GM18517 (cell line): ENCODE results near the gene GON4L.
"Not testable (repeated sequence)": the region's sequence is repeated elsewhere in the genome, so short reads cannot be mapped to it uniquely, and the experiment has no call there.

Experiments
- ATAC-seq: cut with Tn5 transposase; IDR thresholded peaks from one replicate; pipeline ENCODE4 v1.9.1; 2021; ENCODE audit warnings: mild to moderate bottlenecking, moderate library complexity; ENCODE audit not compliant: unreplicated experiment

The GON4L gene

DNA sequence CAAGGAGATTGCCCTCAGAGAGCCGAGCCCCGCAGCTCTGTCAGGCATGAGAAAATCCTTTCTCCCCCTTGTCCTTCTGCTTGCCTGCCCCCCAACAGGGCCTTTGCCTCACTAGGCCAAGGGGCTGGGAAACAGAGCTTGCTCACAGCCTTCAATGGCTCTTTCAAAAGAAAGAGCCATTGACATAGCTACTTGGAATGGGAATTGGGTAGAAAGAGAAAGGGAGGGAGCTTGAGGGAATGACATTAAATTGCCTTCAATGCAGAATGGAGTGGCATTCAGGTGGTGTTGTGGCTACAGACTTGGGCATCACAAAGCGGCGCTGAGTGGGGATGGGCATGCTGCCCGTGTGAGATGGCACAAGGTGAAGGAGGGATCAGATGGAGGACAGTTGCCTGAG, 15.5 kb upstream of the GON4L start:
- no peak for ATAC-seq

DNA sequence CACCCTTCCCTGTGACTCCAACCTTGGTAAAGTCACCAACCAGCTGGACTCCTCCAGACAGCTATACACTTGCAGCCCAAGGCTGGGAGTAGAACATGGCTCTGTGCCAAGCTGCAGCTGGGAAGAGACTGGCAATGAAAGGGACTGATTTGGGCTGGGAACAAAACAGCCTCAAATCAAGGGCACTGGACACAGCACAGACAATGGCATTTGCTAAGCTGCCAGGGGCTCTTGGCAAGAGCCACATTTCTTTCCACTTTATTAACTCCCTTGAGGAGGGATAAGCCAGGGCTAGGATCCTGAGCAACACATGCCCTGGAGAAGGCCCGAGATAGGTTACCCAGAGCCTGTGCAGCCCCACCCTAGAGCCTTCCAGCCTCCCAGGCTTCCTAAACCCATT, 14.4 kb upstream of the GON4L start:
- ATAC-seq: no peak

DNA sequence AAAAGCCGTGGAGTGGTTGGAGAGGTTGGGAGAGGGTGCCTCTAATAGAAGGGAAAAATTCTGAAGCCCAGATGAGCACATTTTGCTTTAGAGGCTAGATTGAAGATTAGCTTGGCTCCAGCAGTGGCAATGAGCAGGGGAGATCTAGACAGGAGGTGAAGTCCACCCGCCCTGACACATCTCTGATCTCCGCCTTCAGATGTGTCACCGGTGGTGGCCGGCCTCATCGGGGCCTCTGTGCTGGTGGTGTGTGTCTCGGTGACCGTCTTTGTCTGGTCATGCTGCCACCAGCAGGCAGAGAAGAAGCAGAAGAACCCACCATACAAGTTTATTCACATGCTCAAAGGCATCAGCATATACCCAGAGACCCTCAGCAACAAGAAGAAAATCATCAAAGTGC, 10.8 kb upstream of the GON4L start:
- no peak for ATAC-seq

DNA sequence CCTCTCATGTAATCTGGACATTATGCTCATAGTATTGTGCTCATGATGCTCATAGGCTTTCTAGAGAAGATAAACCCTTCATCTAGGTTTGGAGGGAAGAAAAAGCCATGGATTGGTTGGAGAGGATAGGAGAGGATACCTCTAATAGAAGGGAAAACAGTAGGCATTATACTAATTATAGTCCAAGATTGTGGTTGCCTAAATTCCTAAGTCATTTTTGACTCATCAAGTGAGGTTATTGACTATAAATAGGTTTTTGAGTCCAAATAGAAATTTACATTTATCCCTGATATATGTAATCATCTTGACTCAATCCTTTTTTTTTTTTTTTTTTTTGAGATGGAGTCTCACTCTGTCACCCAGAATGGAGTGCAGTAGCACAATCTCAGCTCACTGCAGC, 7.4 kb upstream of the GON4L start:
- no peak for ATAC-seq

DNA sequence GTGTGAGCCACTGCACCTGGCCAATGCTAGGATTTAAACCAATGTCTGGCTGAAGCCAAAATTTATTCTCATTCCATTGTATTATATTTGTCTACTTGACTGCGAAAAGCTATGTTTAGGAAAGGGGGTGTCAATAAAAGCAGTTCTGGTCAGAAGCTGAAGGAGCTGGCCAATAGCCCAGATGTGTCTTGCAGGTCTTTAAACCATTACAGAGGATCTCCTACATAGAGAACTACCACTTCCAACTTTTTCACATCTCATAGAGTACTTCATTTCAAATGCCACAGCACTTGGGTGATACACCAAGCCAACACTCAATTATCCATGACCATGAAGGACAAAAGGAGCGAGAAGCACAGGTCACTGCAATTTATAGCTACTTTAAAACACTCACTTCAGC, 4.9 kb upstream of the GON4L start:
- ATAC-seq: no peak

DNA sequence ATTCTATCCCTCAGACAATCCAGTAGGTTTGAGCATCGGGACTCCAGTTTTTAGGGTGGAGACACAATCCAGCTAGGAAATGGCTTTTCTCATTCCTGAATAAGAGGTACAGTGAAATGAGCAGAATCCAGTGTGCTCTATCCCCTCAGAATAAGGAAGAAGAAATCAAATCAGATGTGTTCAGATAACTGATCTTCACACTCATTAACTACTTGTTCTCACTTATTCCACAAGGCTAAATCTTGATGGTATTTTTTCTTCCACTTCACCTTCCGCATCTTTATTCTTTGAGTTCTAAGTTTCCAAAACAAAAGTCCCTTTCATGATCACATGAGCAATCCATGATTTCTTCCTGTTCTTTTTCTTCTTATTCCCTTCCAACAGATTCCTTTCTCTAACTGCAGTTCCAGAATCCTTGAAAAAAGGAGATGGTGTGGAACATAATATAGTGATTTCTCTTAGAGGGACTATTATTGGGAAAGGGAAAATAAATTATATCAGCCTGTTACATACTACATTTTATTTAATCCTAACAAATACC, 4.0 kb upstream of the GON4L start:
- ATAC-seq: no peak

DNA sequence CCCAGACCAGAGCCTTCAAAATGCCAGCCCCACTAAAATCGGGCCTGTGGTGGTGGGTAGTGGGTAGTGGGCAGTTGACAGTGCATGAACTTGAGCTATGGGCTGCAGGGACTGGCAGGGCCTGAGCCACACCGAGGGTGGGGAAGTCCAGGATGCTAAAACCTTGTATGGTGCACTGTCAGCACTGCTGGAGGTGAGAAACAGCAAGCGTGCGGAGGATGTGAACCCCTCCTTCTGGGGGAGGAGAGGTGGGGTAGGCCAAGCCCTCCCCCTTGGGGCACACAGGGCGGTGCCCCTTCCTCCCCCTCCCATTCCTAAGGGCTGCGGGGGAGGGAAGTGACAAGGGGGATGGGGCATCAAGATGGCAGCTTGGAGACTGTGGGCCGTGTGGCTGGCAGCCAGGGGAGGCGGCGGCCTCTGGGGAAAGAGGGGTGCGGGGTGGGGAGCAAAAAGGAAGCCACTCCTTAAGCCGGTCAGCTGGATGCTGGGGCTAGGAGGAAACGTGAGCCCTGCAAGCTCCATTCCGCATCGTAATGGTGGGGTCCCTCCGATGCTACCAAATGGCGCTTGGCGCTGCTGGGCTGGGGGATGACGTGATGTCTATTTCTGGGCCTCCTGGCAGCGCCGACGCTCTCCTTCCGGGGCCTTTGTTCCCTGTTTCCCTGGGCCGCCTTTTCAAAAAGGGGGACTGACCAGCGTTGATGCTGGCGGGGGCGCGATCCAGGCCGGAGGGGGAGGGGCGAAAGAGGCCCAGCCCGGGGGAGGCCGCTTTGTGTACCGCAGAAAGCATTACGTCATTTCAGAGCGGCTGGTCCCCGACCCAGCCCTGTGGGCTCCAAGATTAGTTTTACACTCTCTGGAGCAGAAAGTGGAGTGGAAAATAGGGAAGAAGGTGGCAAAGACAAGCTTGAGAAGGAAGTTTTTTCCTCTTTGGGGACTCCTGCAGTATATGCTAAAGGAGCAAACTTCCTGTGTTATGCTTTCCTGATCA, 3.2 kb upstream of the GON4L start:
- ATAC-seq: no peak

DNA sequence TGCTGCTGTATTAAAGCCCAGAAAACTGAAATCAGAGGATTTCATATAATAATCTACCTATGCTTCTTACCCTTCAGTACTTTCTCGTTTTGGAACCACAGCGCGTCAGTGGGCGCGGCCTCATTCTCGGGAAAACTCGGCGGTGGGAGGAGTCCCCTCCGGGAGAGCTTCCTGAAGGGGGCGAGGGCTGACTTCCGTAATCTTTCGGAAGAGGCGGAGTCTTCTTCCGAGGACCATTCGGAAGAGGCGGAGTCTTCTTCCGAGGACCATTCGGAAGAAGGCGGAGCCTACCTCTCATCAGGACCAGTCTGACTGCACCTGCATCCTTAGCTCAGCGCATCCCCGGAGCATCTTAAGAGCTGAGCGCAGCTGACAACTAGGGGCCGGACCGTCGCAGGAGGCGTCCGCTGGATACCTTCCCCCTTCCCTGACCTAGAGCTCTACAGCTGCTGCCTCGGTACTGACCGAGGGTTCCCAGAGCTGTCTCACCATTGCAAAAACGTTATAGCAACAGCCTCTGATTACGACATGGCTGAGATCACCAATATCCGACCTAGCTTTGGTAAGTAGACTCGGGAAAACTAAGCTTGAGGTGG, 2.3 kb upstream of the GON4L start, which contains the start of gene SYT11:
SYT11 (plus strand) TSS at position 334 of the 596 bp plus-strand sequence; CDS start at position 529, 195 bp downstream.
- peak; percentile 41 for ATAC-seq

DNA sequence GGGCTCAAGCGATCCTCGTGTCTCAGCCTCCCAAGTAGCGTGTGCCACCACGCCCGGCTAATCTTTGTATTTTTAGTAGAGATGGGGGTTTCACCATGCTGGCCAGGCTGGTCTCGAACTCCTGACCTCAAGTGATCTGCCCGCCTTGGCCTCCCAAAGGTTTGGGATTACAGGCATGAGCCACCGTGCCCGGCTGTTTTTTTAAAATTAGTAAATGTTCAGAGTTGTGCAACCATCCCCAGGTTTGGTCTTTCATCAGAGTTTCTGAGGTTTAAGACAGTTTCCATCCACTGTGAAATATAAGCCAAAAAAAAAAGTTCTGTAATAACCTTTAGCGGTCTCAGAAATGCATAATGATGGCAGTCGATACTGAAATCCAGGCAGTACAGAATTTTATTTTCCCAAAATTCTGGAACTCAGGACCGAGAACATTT, 1.8 kb upstream of the GON4L start:
- ATAC-seq: peak; percentile 11

DNA sequence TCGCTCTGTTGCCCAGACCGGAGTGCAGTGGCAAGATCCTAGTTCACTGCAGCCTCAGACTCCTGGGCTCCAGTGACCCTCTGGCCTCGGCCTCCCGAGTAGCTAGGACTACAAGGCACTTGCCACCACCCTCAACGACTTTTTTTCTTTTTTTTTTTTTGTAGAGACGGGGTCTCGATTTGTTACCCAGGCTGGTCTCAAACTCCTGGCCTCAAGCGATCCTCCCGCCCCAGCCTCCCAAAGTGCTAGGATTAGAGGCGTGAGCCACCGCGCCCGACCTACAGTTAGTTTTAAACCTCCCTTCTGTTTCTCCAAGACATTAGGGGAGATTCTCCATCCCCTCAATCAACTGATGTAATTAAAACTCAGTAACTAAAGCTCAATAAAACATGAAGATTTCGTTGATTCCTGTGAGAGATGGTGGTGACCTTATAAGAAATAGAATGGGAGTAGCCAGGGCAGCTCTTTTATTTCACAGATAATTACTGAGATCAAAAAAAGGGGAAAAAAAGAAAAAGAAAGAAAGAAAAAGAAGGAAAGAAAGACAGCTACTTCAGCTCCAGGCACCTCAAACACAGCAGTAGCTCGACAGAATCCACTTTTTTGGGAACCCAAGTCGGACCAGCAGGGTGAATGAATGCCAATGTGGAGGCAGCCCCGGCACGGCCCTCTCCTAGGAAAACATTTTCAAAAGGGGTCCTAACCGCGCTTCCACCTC, 598 bp downstream of the GON4L start:
- ATAC-seq: no peak

DNA sequence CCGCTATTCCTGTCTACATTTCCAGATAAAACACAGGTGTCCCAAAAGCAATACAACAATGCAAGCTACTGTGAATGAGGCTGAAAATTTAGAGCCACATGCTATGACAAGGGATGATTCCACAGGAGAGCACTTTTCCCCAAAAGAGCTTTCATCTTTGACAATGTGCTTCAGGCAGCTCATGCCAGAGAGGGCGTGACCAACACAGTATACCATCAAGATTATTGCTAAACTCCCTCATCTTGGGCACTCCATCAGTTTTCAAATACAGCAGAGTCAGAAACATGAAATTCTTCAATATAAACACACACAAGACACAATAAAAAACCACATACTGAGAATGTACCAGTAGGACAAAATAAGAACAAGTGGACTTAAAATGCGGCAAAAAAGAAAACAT, 6.7 kb downstream of the GON4L start:
- no peak for ATAC-seq

DNA sequence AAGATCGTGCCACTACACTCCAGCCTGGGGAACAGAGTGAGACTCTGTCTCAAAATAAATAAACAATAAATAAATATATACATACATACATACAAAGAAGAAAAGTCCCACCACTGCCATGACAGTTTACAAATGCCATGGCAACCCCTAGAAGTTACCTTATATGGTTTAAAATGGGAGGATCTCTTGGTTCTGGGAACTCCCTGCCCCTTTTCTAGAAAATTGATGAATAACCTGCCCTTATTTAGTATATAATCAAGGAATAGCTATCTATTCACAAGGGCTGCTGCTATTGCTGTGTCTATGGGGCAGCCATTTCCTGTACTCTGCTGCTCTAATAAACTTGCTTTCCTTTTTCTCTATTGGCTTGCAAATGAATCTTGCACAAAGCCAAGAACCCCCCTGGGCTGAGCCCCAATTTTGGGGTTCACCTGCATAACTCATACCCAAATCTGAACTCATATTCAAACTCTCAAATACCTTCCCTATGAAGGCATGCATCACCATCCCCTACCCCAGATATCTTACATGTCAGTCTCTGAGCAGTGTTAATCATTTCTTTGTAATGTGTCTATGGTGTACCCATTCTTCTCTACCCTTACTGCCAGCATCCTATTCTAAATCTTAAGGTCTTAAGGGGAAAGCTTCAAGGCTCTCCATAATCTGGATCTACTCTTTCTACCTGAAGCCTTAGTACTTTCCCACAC, 9.0 kb downstream of the GON4L start:
- ATAC-seq: no peak

DNA sequence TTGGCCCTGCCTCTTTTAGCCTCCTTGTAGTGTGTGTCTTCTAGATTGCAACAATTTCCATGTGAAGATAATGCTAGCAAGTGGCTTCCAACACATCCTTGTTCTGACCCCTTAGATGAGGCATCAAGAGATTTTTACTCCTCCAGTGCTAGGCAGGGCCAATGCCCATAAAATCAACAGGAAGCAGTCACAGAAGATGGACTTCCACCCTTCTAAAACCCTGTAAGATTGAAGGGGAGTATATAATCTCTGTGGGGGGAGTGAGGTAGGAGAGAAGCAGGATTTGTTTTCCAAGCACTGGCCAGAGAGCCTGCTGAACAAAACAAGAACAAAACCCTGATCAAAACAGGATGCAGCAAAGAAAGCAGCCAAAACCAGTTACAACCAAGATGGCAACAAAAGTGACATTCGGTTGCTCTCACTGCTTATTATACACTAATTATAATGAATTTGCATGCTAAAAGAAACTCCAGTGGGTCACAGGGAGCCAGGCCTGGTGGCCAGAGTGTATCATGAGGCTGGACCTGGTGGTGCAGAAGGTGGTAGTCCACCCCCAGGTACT, 12.1 kb downstream of the GON4L start:
- no peak for ATAC-seq

DNA sequence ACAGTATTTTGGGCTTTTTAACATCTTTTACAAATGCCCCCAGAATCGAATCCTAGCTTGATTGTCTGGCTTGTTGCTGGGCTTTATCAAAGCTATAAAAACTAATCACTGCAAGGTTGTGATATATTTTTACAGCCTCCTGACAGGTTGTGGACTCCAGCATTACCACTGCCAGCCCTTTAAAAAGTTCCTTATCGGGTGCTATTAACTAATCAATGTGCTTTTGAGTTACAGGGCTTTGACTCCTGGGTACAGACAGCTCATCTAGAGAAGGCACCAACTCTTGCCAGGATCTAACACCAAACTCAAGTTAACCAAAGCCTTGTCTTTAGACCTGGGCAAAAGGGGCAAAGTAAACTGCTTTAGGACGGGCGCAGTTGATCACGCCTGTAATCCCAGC, 16.6 kb downstream of the GON4L start:
- no peak for ATAC-seq

DNA sequence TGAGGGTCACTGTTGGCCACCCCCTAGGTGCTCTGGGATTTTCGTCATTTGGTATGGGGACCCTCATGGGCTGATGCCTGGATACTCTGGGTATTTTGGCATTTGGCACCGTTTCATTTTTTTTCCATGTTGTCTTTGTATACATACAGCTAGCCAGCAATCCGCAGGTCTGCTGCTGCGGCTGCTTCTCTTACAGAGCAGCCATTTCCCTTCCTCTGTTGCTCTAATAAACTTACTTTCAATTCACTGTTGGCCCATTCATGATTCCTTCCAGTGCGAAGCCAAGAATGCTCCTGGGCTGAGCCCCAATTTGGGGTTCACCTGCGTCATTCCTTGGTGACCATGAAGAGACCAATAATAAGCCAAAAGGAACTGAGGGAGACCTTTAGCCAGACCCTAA, 21.5 kb downstream of the GON4L start:
- ATAC-seq: no peak

DNA sequence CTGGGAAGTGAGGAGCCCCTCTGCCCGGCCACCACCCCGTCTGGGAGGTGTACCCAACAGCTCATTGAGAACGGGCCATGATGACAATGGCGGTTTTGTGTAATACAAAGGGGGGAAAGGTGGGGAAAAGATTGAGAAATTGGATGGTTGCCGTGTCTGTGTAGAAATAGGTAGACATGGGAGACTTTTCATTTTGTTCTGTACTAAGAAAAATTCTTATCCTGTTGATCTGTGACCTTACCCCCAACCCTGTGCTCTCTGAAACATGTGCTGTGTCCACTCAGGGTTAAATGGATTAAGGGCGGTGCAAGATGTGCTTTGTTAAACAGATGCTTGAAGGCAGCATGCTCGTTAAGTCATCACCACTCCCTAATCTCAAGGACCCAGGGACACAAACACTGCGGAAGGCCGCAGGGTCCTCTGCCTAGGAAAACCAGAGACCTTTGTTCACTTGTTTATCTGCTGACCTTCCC, 22.1 kb downstream of the GON4L start:
- ATAC-seq: not testable (repeated sequence)

DNA sequence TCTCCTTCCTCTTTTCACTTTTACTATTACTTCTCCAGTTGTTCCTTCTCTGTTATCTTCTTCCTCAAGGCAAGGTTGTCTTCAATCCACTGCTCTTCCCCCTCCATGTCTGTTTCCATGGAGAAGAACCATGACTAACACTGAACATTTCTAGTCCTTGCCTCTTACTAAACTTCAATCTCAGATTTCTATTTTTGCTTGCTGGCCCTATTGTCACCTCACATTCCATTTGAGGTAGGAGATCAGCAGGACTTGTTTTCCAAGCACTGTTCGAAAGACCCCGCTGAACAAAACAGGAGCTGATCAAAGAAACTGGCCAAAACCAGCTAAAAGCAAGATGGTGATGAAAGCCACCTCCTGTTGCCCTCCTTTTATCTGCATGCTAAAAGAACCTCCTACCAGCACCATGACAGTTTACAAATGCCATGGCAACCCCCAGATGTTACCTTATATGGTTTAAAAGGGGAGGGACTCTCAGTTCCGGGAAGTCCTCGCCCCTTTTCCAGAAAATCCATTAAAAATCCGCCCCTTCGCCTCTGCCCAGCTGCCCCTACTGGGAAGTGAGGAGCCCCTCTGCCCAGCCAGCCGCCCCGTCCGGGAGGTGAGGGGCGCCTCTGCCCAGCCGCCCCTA, 22.6 kb downstream of the GON4L start:
- no peak for ATAC-seq

DNA sequence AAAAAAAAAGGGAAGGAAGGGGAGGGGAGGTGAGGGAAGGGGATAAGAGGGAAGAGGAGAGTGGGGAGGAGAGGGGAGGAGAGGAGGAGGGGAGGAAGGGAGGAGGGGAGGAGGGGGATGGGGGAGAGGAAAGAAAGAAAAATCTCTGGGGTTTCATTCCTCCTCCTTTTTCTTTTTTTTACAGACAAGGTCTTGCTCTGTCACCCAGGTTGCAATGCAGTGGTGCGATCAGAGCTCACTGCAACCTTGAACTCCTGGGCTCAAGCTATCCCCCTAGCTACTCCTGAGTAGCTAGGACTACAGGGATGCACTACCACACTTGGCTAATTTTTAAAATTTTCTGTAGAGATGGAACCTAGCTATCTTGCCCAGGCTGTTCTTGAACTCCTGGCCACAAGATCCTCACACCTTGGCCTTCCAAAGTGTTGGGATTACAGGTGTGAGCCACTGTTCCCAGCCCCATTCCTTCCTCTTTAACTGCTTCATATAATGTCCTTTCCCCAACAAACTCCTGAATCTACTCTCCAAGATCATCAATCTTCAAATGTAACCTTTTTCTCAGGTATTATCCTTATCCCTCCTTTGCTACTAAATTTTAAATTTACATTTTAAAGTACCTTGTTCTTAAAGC, 23.2 kb downstream of the GON4L start:
- ATAC-seq: no peak

DNA sequence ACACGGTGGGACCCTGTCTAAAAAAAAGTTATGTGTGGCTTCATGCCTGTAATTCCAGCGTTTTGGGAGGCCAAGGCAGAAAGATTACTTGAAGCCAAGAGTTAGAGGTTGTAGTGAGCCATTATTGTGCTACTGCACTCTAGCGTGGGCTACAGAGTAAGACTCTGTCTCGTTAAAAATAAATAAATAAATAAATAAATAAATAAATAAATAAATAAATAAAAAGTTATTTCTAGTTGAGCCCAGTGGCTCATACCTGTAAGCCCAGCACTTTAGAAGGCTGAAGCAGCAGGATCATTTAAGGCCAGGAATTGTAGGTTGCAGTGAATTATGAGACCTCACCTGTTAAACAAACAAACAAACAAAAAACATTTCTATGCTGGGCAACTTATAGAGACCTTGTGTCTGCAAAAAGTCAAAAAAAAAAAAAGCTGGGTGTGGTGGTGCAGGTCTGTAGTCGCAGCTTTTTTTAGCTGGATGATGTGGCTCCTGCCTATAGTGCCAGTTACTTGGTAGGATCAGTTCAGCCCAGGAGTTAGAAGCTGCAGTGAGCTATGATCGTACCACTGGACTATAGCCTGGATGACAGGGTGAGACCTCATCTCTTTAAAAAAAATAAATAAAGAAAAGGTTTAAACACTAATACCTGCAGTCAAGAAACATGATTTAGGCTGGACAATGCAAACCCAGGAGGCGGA, 25.6 kb downstream of the GON4L start:
- ATAC-seq: no peak
